GM10248 (cell line): ENCODE data around the gene NT5DC1.

Experiments
- CTCF ChIA-PET: fragments of 300-600 bp; sonication (Branson Sonifier 250); formaldehyde crosslinking; extraction: SDS; loops from one replicate; lab custom pipeline; 2021; ENCODE audit warnings: antibody characterized with exemption; lab: Yijun Ruan, JAX
- POLR2A ChIA-PET: fragments of 350-650 bp; sonication (Branson Sonifier 250); formaldehyde crosslinking; extraction: SDS; loops from one replicate; lab custom pipeline; 2020; ENCODE audit warnings: antibody characterized with exemption; lab: Yijun Ruan, JAX
- DNase-seq: peaks from one replicate; pipeline ENCODE4 v3.0.0; 2012; ENCODE audit errors: extremely low spot score
- TF ChIP-seq, protein P1 (sequence below): IDR thresholded peaks from 2 replicates; pipeline ENCODE4 v1.5.1; 2012; ENCODE audit warnings: mild to moderate bottlenecking, low read depth; ENCODE audit errors: extremely low read depth, missing control alignments, control extremely low read depth

NT5DC1 gene

DNA sequence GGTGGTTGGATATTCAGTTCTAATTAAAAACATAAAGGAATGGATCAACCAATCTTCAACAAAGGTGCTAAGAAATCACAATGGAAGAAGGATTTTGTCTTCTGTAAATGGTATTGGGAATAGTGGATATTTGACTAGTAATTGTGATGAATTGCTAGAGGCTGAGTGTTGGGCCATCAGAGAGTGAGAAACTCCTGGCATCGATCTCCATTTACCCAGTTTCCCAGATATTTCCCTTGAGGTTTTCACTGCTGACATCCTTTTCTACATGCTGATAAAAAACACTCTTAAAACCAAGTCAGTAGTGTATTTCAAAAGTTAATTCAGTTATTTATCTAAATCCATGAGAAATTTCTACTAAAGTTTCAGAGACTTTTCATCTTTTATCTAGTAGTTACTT lies 65.7 kb downstream of the NT5DC1 start:
- ChIA-PET CTCF (no interaction called here), POLR2A (no interaction called here)
- TF ChIP-seq, protein P1, sequence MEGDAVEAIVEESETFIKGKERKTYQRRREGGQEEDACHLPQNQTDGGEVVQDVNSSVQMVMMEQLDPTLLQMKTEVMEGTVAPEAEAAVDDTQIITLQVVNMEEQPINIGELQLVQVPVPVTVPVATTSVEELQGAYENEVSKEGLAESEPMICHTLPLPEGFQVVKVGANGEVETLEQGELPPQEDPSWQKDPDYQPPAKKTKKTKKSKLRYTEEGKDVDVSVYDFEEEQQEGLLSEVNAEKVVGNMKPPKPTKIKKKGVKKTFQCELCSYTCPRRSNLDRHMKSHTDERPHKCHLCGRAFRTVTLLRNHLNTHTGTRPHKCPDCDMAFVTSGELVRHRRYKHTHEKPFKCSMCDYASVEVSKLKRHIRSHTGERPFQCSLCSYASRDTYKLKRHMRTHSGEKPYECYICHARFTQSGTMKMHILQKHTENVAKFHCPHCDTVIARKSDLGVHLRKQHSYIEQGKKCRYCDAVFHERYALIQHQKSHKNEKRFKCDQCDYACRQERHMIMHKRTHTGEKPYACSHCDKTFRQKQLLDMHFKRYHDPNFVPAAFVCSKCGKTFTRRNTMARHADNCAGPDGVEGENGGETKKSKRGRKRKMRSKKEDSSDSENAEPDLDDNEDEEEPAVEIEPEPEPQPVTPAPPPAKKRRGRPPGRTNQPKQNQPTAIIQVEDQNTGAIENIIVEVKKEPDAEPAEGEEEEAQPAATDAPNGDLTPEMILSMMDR, result no peak
- no peak for DNase-seq

DNA sequence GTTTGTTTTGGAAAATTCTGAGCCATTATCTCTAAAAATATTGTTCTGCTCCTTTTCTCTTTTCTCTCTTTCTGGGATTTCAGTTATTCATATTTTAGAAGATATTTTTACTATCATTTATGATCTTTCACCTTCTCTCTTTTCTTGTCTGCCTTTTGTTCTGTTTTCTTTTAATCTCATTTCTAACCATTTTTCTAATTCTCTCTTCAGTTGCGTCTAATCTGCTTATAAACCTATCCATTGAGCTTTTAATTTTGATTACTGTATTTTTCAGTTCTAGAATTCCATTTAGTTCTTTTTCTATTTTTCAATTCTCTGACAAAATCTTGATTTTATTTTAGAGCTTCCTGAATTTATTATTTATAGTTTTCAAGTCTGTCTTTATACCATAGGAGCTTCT lies 67.5 kb downstream of the NT5DC1 start:
- TF ChIP-seq, protein P1, result no peak
- CTCF ChIA-PET, result interaction anchor here (0.8 to 2.4 kb wide), 9 partner anchors 12 to 100 kb away, joined by 3 to 9 read pairs (median 3); no protein-coding TSS in a partner anchor
- no peak for DNase-seq
- POLR2A ChIA-PET, result no interaction called here

DNA sequence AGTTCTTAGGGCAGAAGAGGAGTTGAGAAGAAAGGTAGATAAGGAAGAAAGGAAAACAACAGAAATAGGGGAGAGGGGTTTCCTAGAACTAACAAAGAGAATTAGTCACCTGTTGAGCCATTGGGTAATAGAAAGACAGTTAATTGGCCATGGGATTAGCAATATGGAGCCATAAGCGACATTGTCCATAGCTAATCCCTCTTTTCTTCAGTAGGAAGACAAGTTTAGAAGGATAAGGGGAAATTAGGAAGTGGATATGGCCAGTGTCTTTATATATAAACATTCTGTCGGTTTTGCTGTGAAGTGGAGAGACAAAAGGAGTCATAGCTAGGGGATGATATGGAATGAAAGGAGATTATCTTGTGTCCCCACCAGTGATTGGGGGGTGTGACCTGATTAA lies 69.2 kb downstream of the NT5DC1 start:
- TF ChIP-seq, protein P1, result no peak
- POLR2A ChIA-PET, result no interaction called here
- no peak for DNase-seq
- CTCF ChIA-PET, result interaction anchor here (1.2 to 2.4 kb wide), 3 partner anchors 8 to 159 kb away, joined by 3 to 9 read pairs (median 5); no protein-coding TSS in a partner anchor

DNA sequence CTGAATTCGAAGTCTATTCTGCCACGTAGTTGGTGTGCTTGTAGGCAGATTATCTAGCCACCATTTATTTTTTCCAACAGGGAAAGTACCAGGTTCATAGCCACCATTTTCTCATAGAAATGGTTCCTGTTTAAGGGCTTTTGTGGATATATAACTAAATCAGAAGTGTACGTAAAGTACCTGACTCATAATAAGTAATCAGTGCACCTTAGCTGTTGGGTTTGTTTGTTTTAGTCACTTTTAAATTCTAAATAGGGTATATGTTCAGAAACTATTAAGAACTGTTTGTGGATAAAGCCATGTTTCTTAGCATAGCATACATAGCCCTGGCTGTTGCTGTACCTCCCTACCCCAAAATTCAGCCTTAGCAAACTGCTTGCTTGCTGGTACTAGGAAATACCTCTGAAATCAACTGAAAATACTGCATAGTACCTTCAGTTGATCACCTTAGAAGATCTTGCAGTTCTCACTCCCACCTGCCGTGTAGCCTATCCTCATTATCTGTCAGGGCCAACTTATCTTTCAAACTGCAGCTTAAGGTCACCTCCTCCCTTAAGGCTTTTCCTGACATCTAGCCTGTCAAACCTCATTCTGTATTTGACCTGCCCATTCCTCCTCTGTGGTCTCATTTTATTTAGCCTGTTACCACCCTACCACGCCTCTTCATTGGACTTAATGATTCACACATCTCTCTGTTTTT lies 69.9 kb downstream of the NT5DC1 start:
- DNase-seq, result no peak
- ChIA-PET CTCF (no interaction called here), POLR2A (no interaction called here)
- TF ChIP-seq, protein P1, result no peak

DNA sequence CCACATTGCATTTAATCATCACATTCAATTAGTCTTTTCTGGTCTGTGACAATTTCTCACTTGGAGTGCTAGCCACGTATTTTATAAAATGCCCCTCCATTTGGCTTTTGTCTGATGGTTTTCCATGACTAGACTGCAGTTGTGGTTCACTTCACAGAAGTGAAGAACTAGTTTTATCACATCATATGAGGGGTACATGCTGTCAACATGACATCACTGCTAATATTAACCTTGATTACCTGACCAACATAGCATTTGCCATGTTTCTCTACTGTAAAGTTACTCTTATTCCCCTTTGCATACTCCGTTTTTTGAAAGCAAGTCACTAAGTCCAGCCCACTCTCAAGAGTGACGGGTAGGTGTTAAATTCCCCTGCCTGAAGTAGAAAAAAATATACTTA lies 73.3 kb downstream of the NT5DC1 start:
- no peak for DNase-seq
- TF ChIP-seq, protein P1, result no peak
- ChIA-PET CTCF (interaction anchor here (1.2 kb wide), 1 partner anchor 62 kb away, joined by 3 read pairs; no protein-coding TSS in a partner anchor), POLR2A (no interaction called here)

DNA sequence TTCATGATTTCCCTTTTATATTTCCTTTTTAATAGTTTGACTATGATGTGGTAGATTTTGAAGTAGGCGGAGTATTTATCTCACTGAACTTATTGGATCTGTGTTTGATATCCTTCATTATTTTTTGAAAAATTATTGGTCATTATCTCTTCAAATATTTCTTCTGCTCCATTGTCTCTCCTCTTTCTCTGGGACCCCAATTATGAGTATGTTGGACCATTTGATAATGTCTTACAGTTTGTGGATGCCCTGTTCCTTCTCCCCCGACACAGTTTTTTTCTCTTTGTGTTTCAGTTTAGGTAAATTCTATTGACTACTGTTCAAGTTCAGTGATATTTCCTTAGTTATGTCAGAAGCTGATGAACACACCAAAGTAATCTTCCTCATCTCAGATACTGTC lies 74.7 kb downstream of the NT5DC1 start:
- CTCF ChIA-PET, result no interaction called here
- no peak for DNase-seq
- TF ChIP-seq, protein P1, result no peak
- POLR2A ChIA-PET, result no interaction called here
